Astrocyte (in vitro differentiated cells and primary cell): ENCODE measurements around the gene FBXL13. TPM values are rescaled to one million over a fixed set of nuclear protein-coding genes. Genes with fewer than 3 reads are reported as not detected.
"Not testable (repeated sequence)": the region's sequence is repeated elsewhere in the genome, so short reads cannot be mapped to it uniquely, and the experiment has no call there.

Experiments
- DNase-seq: peaks from one replicate; pipeline ENCODE4 v3.0.0-alpha.2; 2010; ENCODE audit warnings: low read depth
- FAIRE-seq: peaks from 2 replicates; lab custom pipeline; 2011; peaks lifted over from hg19 to GRCh38; lab: Jason Lieb, UNC
- H2AFZ ChIP-seq: 2 replicates; pipeline ENCODE4 v1.6.0; 2012; ENCODE audit warnings: low read depth, low read length, inconsistent platforms
- H3K27ac ChIP-seq: 2 replicates; pipeline ENCODE4 v1.5.1; 2011; ENCODE audit warnings: low read depth, low read length, inconsistent platforms
- H3K27me3 ChIP-seq: 2 replicates; pipeline ENCODE4 v1.6.0; 2011; ENCODE audit warnings: low read length, inconsistent platforms; ENCODE audit not compliant: insufficient read depth
- H3K36me3 ChIP-seq: 2 replicates; pipeline ENCODE4 v1.5.1; 2011; ENCODE audit warnings: low read length, inconsistent platforms; ENCODE audit not compliant: insufficient read depth
- H3K4me1 ChIP-seq: 2 replicates; pipeline ENCODE4 v1.5.1; 2011; ENCODE audit warnings: low read length, inconsistent platforms; ENCODE audit not compliant: insufficient read depth
- H3K4me2 ChIP-seq: 2 replicates; pipeline ENCODE4 v1.6.0; 2012; ENCODE audit warnings: low read length, inconsistent platforms
- H3K4me3 ChIP-seq: 2 replicates; pipeline ENCODE4 v1.5.1; 2011; ENCODE audit warnings: low read depth, mild to moderate bottlenecking, low read length, inconsistent platforms; ENCODE audit not compliant: insufficient read depth
- H3K79me2 ChIP-seq: 2 replicates; pipeline ENCODE4 v1.6.0; 2012; ENCODE audit warnings: mild to moderate bottlenecking, low read length, inconsistent platforms; ENCODE audit not compliant: insufficient read depth
- H3K9ac ChIP-seq: 2 replicates; pipeline ENCODE4 v1.6.0; 2012; ENCODE audit warnings: mild to moderate bottlenecking, low read length, inconsistent platforms
- H3K9me3 ChIP-seq: 2 replicates; pipeline ENCODE4 v1.5.1; 2012; ENCODE audit warnings: low read depth, mild to moderate bottlenecking, low read length, inconsistent platforms; ENCODE audit not compliant: insufficient read depth
- H4K20me1 ChIP-seq: 2 replicates; pipeline ENCODE4 v1.6.0; 2012; ENCODE audit warnings: low read length, inconsistent platforms; ENCODE audit not compliant: insufficient read depth
- H3K27ac Mint-ChIP-seq: one replicate; pipeline ENCODE4 v1.8.0; 2021; ENCODE audit warnings: mild to moderate bottlenecking, mixed read lengths; ENCODE audit not compliant: unreplicated experiment
- H3K27me3 Mint-ChIP-seq: one replicate; pipeline ENCODE4 v1.8.0; 2021; ENCODE audit warnings: low read depth, mixed read lengths; ENCODE audit not compliant: unreplicated experiment
- H3K36me3 Mint-ChIP-seq: one replicate; pipeline ENCODE4 v1.8.0; 2021; ENCODE audit warnings: low read depth, mixed read lengths; ENCODE audit not compliant: unreplicated experiment
- H3K4me1 Mint-ChIP-seq: one replicate; pipeline ENCODE4 v1.8.0; 2021; ENCODE audit warnings: low read depth, mixed read lengths; ENCODE audit not compliant: unreplicated experiment
- H3K4me3 Mint-ChIP-seq: one replicate; pipeline ENCODE4 v1.8.0; 2021; ENCODE audit warnings: mild to moderate bottlenecking, moderate library complexity, mixed read lengths; ENCODE audit not compliant: unreplicated experiment
- H3K9me3 Mint-ChIP-seq: one replicate; pipeline ENCODE4 v1.8.0; 2021; ENCODE audit warnings: mild to moderate bottlenecking, mixed read lengths; ENCODE audit not compliant: unreplicated experiment
- EZH2 ChIP-seq: IDR thresholded peaks from 2 replicates; pipeline ENCODE4 v1.6.1; 2012; ENCODE audit warnings: mild to moderate bottlenecking, low read length, inconsistent platforms; ENCODE audit not compliant: insufficient read depth
- total RNA-seq: library from RNA; stranded (reverse); gene quantifications from 2 replicates; pipeline ENCODE4 v1.2.1, GENCODE V29; 2021
- TF ChIP-seq, protein P1 (sequence below): IDR thresholded peaks from 2 replicates; pipeline ENCODE4 v1.5.1; 2011; ENCODE audit warnings: low read depth, mild to moderate bottlenecking, inconsistent platforms, low read length, moderate library complexity; ENCODE audit not compliant: insufficient read depth

FBXL13 gene
- total RNA-seq, 1 donor from 2014 or later, result 1.2 TPM

GRCh38 chr7:102842284-102842683 lies 232.3 kb downstream of the FBXL13 start:
- DNase-seq (peak; percentile 47), FAIRE-seq (no peak)
- no peaks in the 10 kb centered on the region for H3K36me3 ChIP-seq
- no peak overlapping the region for H3K9ac ChIP-seq
- Mint-ChIP-seq H3K9me3 (peaks cover 1% of the 10 kb centered on the region), H3K27me3 (no peaks in the 10 kb centered on the region), H3K36me3 (peaks cover 2% of the 10 kb centered on the region), H3K4me3 (no peak overlapping the region), H3K4me1 (peaks cover 21% of the 10 kb centered on the region), H3K27ac (no peak overlapping the region)
- H2AFZ ChIP-seq, result no peak overlapping the region
- no peaks in the 10 kb centered on the region for H3K27me3 ChIP-seq
- TF ChIP-seq, protein P1, sequence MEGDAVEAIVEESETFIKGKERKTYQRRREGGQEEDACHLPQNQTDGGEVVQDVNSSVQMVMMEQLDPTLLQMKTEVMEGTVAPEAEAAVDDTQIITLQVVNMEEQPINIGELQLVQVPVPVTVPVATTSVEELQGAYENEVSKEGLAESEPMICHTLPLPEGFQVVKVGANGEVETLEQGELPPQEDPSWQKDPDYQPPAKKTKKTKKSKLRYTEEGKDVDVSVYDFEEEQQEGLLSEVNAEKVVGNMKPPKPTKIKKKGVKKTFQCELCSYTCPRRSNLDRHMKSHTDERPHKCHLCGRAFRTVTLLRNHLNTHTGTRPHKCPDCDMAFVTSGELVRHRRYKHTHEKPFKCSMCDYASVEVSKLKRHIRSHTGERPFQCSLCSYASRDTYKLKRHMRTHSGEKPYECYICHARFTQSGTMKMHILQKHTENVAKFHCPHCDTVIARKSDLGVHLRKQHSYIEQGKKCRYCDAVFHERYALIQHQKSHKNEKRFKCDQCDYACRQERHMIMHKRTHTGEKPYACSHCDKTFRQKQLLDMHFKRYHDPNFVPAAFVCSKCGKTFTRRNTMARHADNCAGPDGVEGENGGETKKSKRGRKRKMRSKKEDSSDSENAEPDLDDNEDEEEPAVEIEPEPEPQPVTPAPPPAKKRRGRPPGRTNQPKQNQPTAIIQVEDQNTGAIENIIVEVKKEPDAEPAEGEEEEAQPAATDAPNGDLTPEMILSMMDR, result no peak
- no peak for TF ChIP-seq EZH2
- H3K4me3 ChIP-seq, result no peak overlapping the region
- no peaks in the 10 kb centered on the region for H4K20me1 ChIP-seq
- no peaks in the 10 kb centered on the region for H3K79me2 ChIP-seq
- H3K9me3 ChIP-seq, result no peaks in the 10 kb centered on the region
- peaks cover 5% of the 10 kb centered on the region for H3K4me1 ChIP-seq
- no peak overlapping the region for H3K27ac ChIP-seq
- H3K4me2 ChIP-seq, result no peak overlapping the region

DNA sequence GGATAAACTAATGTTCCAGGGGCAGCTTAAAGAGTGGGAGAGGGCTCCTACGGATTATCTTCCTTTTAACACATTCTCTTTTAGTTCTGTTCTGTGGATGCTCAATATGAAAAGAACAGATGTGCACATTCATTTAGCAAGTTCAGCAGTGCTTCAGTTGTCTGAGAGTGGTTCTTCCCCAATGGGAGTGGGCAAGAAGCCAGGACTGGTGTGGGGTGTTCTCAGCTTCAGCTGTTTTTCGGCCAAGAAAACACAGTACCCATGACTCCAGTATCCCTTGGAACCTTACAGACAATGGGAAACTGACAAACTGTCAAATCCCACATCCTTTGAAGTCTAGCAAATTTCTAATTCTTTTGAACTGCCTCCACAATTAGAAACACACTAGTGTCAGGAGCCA lies 233.3 kb downstream of the FBXL13 start:
- H3K4me2 ChIP-seq, result no peak overlapping the region
- H3K27ac ChIP-seq, result no peak overlapping the region
- no peak overlapping the region for H3K9ac ChIP-seq
- peak overlapping the region; percentile 9 for H3K27ac Mint-ChIP-seq
- peaks cover 1% of the 10 kb centered on the region for H3K9me3 Mint-ChIP-seq
- peaks cover 29% of the 10 kb centered on the region for H3K4me1 Mint-ChIP-seq
- H2AFZ ChIP-seq, result no peak overlapping the region
- no peaks in the 10 kb centered on the region for H3K36me3 ChIP-seq
- TF ChIP-seq EZH2, result no peak
- TF ChIP-seq, protein P1, result no peak
- no peaks in the 10 kb centered on the region for H4K20me1 ChIP-seq
- H3K36me3 Mint-ChIP-seq, result peaks cover 2% of the 10 kb centered on the region
- H3K4me1 ChIP-seq, result peaks cover 14% of the 10 kb centered on the region
- no peak overlapping the region for H3K4me3 Mint-ChIP-seq
- DNase-seq (peak; percentile 60), FAIRE-seq (no peak)
- no peaks in the 10 kb centered on the region for H3K9me3 ChIP-seq
- H3K4me3 ChIP-seq, result no peak overlapping the region
- H3K27me3 Mint-ChIP-seq, result no peaks in the 10 kb centered on the region
- no peaks in the 10 kb centered on the region for H3K79me2 ChIP-seq
- no peaks in the 10 kb centered on the region for H3K27me3 ChIP-seq

GRCh38 chr7:102840404-102840803 lies 234.2 kb downstream of the FBXL13 start:
- H3K27ac Mint-ChIP-seq, result peak overlapping the region; percentile 9
- H3K36me3 Mint-ChIP-seq, result peaks cover 2% of the 10 kb centered on the region
- H3K4me3 Mint-ChIP-seq, result no peak overlapping the region
- H3K9me3 Mint-ChIP-seq, result peaks cover 1% of the 10 kb centered on the region
- H3K4me1 ChIP-seq, result peaks cover 19% of the 10 kb centered on the region
- peaks cover 31% of the 10 kb centered on the region for H3K4me1 Mint-ChIP-seq
- no peak overlapping the region for H3K27ac ChIP-seq
- no peaks in the 10 kb centered on the region for H3K79me2 ChIP-seq
- H3K36me3 ChIP-seq, result no peaks in the 10 kb centered on the region
- no peak overlapping the region for H3K9ac ChIP-seq
- no peaks in the 10 kb centered on the region for H3K27me3 Mint-ChIP-seq
- H3K4me3 ChIP-seq, result no peak overlapping the region
- no peak overlapping the region for H2AFZ ChIP-seq
- FAIRE-seq, result no peak
- no peak for DNase-seq
- no peaks in the 10 kb centered on the region for H3K27me3 ChIP-seq
- no peak overlapping the region for H3K4me2 ChIP-seq
- H4K20me1 ChIP-seq, result no peaks in the 10 kb centered on the region
- TF ChIP-seq, protein P1, result no peak
- no peak for TF ChIP-seq EZH2
- H3K9me3 ChIP-seq, result no peaks in the 10 kb centered on the region

GRCh38 chr7:102838572-102839101 lies 236.0 kb downstream of the FBXL13 start:
- H3K9me3 Mint-ChIP-seq, H3K36me3 Mint-ChIP-seq, H3K4me3 ChIP-seq, FAIRE-seq, H3K79me2 ChIP-seq, H3K27ac Mint-ChIP-seq, DNase-seq, H3K4me2 ChIP-seq, H3K27me3 ChIP-seq, H4K20me1 ChIP-seq, H3K4me3 Mint-ChIP-seq, H3K27me3 Mint-ChIP-seq, H3K9me3 ChIP-seq, H2AFZ ChIP-seq, H3K27ac ChIP-seq, H3K36me3 ChIP-seq, H3K9ac ChIP-seq: not testable (repeated sequence)
- peaks cover 39% of the 10 kb centered on the region for H3K4me1 Mint-ChIP-seq
- peaks cover 29% of the 10 kb centered on the region for H3K4me1 ChIP-seq
